HG03025 (cell line): ENCODE measurements around the gene PPP1R13B.

Experiments
- ATAC-seq: cut with Tn5 transposase; IDR thresholded peaks from one replicate; pipeline ENCODE4 v1.9.1; 2021; ENCODE audit warnings: mild to moderate bottlenecking, moderate library complexity; ENCODE audit not compliant: unreplicated experiment, low FRiP score

Gene PPP1R13B

GRCh38 chr14:103880348-103881267 lies 33.2 kb upstream of the PPP1R13B start:
- no peak for ATAC-seq

GRCh38 chr14:103879570-103880347 lies 32.4 kb upstream of the PPP1R13B start:
- ATAC-seq = no peak

GRCh38 chr14:103879118-103879569 lies 31.8 kb upstream of the PPP1R13B start:
- ATAC-seq = no peak

- ATAC-seq = no peak
These were observed 30.8 kb upstream of the PPP1R13B start for GRCh38 chr14:103878180-103878579.

- no peak for ATAC-seq
These were observed 27.6 kb upstream of the PPP1R13B start for GRCh38 chr14:103875010-103875409.

GRCh38 chr14:103872481-103873113 lies 25.2 kb upstream of the PPP1R13B start:
- no peak for ATAC-seq

GRCh38 chr14:103871596-103872480 lies 24.5 kb upstream of the PPP1R13B start:
- peak; percentile 70 for ATAC-seq

GRCh38 chr14:103870891-103871595 lies 23.7 kb upstream of the PPP1R13B start:
- ATAC-seq = no peak

GRCh38 chr14:103870144-103870876 lies 22.9 kb upstream of the PPP1R13B start:
- no peak for ATAC-seq

- ATAC-seq = no peak
These were observed 22.2 kb upstream of the PPP1R13B start for GRCh38 chr14:103869406-103870143.

- no peak for ATAC-seq
These were observed 21.0 kb upstream of the PPP1R13B start for GRCh38 chr14:103868242-103868897.

GRCh38 chr14:103867523-103867953 lies 20.2 kb upstream of the PPP1R13B start:
- ATAC-seq = no peak

GRCh38 chr14:103867020-103867419 lies 19.6 kb upstream of the PPP1R13B start:
- no peak for ATAC-seq

- ATAC-seq = no peak
These were observed 15.9 kb upstream of the PPP1R13B start for GRCh38 chr14:103863245-103863644.

- ATAC-seq = no peak
These were observed 15.0 kb upstream of the PPP1R13B start for GRCh38 chr14:103862393-103862782.

- no peak for ATAC-seq
These were observed 14.3 kb upstream of the PPP1R13B start for GRCh38 chr14:103861413-103862392.
